HG02678 (cell line): ENCODE data around the gene FERMT1.

ENCODE experiments used
- ATAC-seq: cut with Tn5 transposase; IDR thresholded peaks from one replicate; pipeline ENCODE4 v1.9.1; 2021; ENCODE audit warnings: mild to moderate bottlenecking, moderate library complexity; ENCODE audit not compliant: unreplicated experiment

Gene FERMT1, protein sequence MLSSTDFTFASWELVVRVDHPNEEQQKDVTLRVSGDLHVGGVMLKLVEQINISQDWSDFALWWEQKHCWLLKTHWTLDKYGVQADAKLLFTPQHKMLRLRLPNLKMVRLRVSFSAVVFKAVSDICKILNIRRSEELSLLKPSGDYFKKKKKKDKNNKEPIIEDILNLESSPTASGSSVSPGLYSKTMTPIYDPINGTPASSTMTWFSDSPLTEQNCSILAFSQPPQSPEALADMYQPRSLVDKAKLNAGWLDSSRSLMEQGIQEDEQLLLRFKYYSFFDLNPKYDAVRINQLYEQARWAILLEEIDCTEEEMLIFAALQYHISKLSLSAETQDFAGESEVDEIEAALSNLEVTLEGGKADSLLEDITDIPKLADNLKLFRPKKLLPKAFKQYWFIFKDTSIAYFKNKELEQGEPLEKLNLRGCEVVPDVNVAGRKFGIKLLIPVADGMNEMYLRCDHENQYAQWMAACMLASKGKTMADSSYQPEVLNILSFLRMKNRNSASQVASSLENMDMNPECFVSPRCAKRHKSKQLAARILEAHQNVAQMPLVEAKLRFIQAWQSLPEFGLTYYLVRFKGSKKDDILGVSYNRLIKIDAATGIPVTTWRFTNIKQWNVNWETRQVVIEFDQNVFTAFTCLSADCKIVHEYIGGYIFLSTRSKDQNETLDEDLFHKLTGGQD

DNA sequence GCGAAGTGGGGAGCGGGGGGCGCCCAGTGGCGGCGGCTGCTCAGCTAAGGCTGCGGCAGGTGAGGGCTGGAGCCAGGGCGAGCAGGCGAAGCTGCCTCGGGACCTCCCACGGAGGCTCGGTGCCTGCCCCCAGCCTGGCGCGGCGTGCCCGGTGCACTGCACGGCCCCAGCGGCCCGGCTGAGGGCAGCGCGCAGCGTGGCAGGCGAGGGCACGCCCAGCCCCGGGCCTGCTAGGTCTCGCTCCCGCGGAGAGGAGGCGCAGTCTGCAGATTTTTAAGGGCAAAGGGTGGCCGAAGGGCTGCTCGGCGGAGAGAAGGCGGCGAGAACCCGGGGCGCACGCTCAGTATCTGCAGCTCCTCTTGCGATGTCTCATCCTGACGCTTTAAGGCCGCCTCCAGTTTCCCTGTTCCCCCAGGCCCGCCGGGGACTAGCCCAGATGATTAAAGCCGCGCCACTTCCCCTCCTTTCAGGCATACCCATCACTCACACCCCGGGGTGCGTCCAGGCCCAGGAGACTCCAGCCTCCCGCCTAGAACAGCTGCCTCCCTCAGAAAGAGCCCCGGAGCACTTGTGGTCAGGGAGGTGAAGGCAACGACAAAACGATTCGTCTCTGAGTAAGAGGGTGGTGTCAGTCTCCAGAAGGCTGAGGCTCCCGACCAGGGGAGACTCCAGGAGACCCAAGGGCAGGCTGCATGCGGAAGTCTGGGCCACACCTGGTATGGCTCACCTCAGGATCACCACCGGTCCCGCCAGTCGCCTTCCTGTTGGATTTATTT, at the start of gene FERMT1:
TSS of gene FERMT1 (minus strand) at position 158 of the 776 bp plus-strand sequence. CDS start 3,476 bp downstream, outside the sequence.
- peak; percentile 82 for ATAC-seq

DNA sequence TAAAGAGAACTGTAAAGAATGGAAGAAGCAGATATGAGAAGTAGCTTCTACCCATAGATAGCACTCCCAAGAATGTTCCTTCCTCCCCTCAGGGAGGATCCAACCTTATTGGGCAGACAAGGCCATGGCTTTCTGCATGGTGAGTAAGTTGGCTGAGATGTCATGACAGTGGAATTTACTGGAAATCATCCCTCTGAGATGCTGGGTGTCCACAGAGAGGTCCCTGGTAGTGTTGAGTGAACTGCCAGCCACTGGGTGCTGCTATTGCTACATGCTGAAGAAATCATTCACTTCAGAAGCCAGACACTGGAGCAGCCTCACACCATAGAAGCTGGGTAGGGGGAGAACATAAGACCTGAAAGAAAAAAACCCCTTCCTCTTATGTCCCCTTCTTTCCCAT, 46.4 kb upstream of the FERMT1 start:
- ATAC-seq = no peak

DNA sequence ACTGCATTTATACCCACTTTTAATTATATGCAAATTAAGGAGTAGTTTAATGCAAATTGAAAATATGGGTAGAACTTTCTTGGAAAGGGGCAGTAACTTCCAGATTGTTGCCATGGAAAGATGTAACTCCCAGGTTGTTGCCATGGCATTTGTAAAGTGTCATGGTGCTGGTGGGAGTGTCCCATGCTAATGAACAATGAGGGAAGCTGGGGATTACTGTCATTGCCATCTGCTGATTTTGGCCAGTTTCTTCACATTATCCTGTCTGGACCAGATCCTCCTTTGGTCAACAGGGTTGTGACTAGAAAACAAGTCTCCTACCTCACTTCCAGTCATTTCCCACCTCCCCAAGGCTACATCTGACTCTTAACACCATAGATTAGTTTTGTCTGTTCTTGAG, 45.4 kb upstream of the FERMT1 start:
- ATAC-seq = no peak

DNA sequence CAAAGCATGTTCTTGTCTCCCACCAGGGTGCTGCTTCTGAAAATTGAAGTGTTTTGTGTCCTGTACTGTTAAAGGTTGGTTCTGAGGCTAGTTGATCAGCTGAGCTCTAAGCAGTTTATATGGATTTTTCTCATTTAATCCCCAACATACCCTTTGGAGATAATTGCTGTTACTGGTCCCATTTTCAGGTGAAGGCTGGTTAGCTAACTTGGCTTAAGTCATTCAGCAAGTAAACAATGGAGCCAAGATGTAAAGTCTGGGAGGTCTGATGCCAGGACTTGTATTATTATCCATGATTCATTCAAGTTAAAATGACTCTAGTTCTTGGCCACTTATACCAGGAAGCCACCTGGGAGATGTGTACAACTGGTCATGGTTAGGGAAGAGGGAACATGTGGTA, 42.5 kb upstream of the FERMT1 start:
- no peak for ATAC-seq

DNA sequence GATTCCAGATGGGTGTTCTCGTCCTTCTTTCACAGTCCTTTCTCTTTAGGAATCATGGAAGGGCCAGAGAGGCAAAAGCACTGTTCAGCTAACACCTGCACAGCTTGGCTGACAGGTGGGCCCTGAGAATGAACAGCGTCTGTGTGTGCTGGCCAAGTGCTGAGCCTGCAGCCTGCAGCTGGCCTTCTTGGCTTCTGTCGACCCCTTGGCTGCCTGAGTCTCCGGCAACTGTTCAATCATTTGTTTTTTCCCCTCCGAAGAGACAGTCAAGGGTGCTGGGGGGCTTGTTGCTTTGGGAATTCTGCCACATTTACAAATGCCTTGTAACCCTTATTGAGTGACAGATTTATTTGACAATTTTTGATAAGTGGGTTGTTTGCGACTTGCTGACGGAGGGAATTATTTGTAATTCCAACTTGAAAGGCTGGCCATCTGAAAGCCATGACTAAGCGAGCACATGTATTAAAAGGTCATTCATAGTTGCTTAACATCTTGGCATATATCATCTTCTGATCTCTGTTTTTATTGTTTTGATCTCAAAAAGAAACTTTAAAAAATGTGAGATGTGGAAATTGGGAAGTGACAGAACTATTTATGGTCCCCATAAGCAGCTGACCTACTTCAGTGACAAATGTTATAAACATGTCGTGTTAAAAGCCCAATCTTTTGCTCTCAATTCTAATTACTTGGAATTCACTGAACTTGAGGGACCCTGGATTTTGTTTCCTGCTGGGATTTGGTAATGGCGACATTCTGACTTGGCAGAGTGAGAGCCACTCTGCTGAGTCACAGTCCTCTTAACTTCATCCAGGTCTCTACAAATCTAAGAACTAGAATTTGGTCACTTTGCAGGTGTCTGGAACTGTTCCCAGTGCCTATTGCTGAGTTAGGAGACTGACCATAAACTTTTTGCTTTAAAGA, 41.9 kb upstream of the FERMT1 start:
- ATAC-seq = no peak

DNA sequence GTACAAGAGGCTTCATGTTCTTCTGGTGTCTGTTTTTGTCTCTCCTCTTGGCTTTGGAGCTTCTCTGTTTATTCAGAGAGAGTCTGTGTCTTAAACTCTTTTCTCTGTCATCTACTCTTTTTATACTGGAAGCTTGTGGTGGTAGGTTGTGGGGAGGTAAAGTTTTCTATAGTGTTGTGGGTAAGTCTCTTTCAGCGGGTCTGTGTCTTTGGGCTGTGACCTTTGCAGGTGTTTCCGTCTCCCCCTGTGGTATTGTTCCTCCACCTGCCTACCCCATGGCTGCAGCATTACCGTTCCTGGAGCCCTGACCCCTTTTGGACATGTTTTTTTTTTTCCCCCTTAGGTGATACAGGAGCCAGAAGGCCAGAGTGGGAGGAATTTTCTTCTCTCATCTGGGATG, 37.9 kb upstream of the FERMT1 start:
- no peak for ATAC-seq

DNA sequence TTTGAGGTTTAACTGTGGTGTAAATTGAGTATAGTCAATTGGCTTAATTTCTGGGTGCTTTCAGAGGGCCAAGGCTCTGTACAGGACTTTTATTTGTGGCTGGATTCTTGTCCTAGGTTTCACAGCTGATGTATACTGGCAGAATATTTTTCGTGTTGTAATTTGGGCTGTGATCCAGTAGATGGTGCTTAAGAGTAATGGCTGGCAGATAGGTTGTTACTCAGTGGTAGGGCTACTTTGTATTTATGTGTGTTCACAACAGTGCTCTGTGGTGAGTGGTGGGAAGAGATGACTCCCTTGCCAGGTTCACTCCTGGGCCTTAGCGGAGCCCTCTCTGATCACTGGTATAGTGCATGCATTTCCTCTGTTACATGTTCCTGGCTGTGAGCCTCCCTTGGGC, 34.5 kb upstream of the FERMT1 start:
- no peak for ATAC-seq

DNA sequence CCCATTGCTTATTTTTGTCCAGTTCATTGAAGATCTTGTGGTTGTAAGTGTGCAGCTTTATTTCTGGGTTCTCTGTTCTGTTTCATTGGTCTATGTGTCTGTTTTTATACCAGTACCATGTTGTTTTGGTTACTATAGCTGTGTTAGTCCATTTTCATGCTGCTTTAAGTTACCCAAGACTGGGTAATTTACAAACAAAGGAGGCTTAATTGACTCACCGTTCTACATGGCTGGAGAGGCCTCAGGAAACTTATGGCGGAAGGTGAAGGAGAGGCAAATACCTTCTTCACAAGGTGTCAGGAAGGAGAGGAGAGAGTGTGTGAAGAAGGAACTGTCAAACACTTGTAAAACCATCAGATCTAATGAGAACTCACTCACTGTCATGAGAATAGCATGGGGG, 29.9 kb upstream of the FERMT1 start:
- ATAC-seq = no peak

DNA sequence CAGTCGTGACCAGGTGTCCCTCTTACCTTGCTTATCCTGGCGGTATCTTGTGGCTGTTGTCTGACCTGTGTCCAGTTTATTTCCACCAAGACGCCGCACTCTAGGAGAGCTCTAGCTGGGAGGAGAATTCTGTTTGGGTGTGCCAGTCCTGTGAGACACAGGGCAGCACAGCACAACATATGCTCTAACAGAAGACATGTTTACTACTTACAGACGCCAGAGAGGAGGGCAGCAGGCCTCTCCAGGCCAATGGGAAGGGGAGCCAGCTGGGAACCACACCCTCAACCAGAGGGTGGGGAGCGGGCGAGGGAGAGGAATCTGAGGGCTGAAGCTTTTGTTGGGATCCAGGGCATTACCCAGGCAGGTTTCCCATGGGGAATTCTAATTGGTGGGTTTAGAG, 25.2 kb upstream of the FERMT1 start:
- no peak for ATAC-seq

DNA sequence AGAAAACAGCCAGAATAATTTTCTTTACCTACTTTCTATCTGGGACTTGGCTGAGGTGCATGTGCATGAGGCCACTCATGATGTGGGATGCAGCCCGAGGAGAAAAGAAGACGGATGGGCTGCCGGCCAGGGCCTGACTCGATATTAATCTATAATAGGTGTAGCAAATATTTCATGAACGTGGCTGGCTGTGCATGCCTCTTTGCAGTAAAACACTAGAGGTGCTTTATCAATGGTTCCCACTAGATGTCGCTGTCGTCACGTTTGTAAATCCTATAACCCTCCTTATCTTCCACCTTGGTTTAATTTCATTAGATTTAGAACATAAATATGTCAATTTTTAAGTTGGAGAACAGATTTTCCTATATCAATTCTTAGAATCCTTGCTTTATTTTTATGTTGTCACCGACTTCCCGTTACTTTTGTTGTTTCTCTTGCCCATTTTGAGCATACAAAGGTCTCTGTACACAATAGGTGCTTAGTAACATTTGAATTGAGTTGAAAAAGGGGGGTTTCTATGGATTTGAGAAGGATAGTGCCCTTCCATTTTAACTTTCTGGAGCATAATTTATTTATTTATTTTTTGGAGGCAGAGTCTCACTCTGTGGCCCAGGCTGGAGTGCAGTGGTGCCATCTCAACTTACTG, 19.6 kb upstream of the FERMT1 start:
- ATAC-seq = peak; percentile 86

DNA sequence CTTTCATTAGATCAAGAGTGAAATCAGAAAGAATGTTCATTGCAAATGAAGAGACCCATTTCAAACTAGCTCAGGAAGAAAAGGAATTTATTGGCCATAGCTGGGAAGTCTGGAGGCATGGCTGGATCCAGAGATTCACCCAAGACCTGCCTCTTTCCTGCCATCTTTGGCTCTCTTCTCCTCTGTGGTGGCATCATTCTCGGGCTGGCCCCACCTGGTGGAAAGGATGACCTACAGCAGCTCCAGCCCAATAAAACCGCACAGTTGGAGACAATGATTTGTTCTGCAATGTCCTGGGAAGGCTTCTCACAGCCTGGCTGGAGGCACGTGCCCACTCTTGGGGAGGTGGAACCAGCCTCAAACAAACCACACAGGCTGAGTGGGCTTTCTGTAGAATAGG, 18.1 kb upstream of the FERMT1 start:
- ATAC-seq = no peak

DNA sequence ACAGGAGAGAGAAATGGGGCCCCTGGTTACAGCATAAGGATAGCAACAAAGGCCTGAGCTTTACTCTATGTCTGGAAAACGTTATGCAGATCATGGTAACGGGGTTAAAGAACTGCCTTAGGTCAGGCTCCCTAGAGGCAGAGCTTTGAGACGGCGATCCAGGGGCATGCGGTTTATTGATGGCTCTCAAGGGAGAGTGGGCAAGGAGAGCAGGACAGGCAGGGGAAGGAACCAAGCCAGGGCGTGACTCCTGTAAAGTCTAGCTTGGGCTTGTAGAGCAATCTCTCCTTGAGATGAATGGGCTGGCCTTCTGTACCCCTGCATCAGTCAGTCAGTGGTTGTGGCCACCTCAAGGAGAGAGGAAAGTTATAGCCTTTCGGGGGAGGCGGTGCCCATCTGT, 12.5 kb upstream of the FERMT1 start:
- ATAC-seq = no peak

DNA sequence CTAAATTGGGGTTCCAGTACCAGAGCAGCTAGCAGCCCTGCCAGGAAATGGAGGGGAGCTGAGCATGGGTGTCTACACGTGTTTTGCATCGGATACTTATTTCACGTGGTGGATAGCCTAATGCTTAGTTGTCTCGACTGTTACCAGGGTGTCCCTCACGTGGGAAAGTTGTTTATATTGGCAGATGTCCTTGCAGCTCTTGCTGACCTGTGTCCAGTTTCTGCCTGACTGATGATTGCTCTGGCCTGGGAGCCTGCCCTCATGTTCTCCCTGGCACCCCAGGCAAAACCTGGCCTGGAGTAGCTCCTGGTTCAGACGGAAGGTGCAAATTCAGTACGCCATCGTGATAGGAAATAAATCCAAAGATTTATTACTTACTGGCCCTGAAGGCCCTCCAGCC, 11.8 kb upstream of the FERMT1 start:
- ATAC-seq = no peak

DNA sequence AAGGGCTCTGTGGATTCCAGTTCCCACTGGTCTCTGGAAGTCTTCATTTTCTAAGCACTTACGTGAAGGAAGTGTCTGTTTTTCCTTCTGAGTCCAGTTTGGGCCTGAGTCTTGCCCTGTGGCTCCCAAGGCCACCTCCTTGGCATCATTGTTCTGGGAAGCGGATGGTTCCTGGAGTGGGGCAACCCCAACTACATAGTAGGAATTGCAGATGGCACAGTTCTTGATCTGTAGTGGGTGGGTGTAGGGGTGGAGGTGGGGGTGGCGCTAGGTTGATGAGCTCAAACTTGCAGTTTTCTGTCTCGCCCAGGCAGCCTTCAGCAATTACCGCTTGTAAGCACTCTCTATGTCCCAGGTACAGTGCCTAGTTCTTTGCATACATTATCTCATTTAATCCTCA, 7.2 kb upstream of the FERMT1 start:
- ATAC-seq = no peak

DNA sequence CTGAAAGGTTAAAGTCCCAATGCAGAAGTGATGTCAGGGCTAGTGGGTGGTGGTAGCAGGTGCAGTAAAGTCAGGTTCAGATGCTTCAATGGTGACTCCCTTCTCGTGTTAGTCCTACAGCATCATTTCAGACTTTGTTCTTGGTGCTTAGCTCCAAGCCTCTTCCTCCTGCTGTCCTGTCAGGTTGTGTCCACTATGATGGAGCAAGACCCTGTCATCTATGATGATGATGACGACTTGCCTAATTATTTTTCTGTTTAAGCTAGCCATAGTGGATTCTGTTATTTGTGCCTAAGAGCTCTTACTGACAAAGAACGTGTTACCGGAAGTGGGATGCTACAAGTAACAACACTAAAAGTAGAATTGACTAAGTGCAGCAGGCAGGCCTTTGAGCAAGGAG, 5.0 kb upstream of the FERMT1 start:
- ATAC-seq = no peak

DNA sequence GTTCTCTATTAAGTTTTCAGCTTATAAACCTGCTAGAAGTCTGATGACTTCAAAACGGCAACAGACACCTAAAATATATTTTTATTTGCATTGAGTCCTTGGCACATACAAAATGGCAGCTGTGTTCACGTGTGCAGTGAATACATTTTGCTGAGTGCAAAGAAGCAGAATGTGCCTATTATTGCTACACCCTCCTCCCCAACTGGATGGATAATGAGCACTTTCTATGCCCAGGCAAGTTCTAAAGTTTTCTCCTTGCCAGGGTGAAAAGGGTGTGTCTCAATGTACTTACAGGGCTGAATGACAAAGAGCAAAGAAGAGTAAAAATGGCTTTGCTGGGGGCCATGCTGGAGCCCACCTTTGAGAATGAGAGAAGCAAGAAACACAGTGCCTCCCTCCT, 4.0 kb upstream of the FERMT1 start:
- no peak for ATAC-seq

DNA sequence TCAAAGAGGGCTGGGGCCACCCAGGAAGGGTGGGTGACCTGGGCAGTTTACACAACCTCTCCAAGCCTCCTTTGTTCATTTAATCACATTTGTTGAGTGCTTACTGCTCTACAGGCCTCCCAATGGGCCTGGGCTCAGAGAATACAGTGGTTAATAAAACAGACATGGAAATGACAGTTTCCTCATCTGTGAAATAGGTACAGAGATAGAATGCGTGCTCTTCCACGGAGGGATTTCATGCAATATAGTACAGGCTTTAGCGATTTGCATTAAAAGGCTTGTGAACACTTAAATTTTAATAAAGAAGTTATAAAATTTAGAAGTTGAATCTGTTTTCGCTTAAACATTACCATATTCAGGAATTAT, 802 bp upstream of the FERMT1 start:
- no peak for ATAC-seq

DNA sequence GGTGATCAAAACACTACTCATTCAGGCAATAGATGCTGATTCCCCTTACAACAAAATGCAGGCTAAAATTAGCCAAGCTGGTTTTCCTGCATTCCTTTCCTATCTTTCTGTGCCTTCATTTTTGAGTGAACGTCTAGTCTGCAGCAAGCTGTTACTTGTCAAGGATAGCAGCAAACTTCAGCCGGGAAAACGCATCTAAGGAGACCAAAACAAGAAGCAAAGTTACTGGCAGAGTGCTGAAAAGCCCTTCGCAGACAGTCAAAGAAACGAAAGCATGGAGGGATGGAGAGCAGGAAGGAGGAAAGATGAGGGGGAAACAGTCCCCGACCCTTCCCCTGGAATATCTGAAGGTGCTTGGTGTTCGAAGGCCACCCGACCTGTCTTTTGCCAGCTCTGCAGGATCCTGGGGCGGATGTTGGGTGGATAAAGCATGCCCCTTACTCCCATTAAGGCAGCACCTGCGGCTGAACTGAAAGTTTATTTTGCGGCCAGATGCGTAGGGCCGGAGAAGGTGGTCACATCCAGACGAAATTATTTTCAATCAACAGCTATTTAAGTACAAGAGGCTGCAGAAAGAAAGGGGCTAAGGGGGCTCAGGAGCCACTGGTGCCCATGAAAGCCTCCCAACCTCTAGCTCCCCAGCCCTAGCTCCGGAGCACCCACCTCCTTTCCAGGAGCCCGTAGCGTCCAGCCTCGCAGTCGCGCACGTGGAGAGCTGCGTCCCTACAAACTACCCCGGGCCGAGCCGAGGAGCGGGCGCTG, 538 bp downstream of the FERMT1 start:
- ATAC-seq = peak; percentile 39

DNA sequence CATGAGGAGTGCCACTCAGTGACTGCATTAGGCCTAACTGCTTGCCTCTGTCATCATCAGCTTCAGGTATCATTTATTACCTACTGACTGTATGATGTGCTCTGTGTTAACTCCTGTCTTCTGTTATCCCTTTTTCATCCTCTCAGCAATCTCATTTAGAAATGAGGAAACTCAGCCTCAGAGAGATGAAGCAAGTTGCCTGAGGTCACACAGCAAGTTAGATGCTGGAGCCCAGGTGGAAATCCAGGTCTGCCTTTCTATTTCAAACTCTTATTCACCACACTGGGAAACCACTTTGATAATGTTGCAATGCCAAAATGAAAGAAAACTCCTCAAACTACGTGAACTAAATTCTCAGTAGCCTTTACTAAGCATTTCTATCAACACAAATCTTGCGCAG, 1.3 kb downstream of the FERMT1 start:
- ATAC-seq = no peak
